Activated T-helper 1 cell treated with Interleukin-2 at 50 U/mL for 16 hours (primary cell): ENCODE results near the gene CENPP.

ENCODE experiments used
- DNase-seq: peaks from one replicate; pipeline ENCODE4 v3.0.0-alpha.2; 2020; ENCODE audit warnings: low read depth

The CENPP gene

DNA sequence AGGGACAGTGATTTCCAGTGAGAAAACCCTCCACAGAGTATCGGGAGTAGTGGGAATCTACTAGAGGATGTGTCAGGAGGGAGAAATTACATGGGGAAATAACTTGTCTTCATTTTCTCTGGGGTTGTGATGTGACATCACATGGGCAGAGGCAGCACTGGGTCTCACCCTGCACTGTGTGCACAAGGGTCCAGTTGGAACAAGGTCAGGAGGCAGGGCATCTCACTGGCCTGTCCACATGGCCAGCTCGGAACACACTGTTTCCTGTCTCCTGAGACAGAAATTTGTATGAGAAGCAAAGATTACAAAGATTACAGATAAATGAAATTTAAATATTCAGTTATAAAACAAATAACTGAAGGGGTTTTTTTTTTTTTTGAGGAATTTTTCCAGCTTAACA lies 272.6 kb downstream of the CENPP start:
- DNase-seq, result no peak

DNA sequence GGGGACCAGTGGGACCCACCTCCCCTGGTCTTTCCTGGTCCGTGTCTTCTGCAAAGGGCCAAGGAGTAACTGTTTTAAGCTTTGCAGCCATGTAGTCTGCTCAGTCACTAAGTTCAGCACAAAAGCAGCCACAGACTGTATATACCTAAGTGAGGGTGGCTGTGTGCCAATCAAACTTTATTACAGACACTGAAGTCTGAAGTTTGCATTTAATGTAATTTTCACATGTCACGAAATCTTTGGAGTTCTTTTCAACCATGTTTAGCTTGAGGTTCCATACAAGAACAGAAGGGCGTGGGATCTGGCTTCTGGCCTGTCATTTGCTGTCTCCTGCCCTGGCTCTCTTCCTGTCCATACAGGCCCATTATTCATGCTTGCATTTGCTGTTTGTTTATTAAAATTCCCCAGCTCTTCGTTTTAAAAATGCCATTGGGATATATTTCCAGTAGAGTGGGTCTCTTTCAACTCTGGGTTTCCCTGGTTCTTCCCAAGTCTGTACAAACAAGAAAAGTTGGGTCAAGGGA lies 274.2 kb downstream of the CENPP start:
- DNase-seq, result no peak

DNA sequence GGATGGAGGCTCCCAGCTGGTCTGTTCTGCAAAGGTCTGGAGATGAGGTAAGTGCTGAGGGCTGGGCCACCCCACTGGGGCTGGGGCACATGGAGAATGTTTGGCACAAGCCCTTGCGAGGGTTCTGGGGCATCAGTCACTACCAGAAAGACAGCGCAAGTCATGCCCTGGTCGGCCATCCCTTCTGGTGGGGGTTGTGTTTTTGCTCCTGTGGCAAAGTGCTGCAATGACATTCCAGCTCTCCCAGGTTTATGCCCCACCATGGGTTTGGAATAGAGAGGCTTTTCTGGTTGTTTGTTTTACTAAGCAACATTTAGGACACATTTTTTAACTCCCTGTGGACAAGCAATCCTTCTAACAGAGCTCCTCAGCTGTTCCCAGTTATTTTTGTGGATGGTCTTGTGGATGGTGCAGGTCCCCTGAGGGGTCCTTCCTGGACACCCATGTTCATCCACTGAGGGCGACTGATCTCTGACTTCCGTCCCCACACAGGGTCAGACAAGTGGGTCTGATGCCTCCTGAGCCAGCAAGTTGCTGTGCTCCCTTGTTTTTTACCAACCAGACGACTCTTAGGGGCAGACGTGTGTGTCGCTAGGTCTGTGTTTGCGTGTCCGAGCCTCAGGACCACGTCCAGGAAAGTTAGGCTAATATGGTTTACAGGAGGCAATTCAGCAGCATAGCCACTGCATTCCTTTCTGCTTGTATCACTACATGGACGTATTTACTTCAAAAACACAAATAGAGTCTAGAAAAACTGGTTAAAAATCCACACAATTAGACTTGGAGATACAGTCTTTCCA lies 274.9 kb downstream of the CENPP start:
- no peak for DNase-seq

GRCh38 chr9:92601451-92601850 lies 275.7 kb downstream of the CENPP start:
- no peak for DNase-seq

DNA sequence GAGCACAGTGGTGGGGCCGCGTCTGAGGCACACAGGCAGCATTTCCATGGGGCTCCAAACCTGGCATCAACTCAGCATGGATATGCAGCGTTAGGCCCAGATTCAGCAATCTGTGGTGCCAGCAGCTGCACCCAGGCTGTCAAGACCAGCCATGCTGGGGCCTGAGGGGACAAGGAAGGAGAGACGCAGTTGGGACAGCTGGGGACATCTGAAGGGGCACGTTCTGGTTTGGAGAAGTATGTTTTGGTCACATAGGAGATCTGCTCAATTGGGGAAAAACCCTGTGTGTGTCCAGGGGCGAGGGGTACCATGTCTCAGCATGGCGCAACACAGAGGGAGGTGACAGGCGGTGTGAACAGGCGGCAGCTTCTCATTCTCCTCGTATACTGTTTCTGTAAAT lies 276.7 kb downstream of the CENPP start:
- no peak for DNase-seq

GRCh38 chr9:92603100-92603499 lies 277.3 kb downstream of the CENPP start:
- DNase-seq, result no peak

GRCh38 chr9:92603990-92604389 lies 278.2 kb downstream of the CENPP start:
- no peak for DNase-seq

GRCh38 chr9:92605224-92605623 lies 279.5 kb downstream of the CENPP start:
- no peak for DNase-seq

DNA sequence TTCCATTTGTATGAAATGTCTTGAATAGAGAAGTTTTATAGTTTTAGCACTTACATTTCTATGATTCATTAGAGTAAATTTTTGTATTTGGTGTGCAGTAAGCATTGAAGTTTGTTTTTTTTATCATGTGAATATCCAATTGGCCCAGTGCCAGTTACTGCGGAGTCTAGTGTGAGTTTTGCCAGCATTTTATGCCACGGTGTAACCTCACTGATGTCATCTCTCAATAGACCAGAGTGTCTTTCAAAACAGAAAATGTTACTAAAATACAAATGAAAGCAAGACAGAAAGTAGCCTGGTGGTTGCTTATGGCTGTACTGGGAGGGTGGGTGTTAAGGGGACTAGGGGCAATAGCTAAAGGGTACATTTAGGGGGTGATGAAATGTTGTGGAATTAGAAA lies 281.3 kb downstream of the CENPP start:
- no peak for DNase-seq

DNA sequence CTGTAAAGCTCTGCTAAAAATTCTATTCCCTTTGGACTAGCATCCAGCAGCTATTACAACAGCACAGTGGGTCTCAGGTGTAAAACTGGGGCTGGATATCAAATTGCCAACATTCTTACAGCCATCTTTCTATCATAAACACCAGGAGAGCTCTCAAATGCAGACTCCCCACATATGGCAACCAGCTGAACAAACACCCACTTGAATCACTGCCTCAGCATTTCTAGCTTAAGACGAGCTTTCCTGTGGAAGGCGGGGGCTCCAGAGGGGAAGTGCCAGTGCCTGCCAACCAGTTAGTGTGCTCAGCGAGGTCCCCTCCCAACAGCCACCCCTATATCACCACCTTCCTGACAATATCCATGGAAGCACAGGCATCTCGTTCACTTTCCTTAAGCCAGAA lies 282.0 kb downstream of the CENPP start:
- no peak for DNase-seq

DNA sequence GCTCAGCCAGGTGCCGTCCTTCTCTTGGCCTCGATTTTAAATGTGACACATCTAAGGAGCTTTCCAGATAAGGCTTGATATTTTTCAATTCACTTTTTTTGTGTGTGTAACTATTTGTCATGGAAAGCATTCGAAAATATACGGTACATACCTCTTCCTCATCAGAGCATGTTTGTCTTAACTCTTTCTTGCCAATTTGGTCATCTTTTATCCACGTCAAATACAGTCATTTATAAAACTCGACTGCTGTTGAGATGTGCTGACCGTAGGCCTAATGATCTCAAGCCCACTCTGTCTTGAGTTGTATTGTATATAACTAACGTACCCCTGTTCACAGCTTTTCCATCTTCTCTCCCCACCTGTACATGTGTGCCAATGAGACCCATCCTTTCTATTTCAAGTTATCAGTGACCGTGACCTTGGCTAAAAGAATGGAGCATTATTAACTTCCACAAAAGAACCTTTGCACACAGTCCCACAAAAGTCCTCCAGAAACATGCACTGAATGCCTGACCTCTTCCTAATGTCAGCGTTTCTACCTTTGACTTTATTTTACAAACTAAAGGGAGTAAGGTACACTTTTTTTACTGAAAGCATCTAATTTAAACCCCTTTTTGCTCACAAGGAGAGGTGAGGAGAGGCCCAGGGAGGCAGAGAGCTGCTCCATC lies 282.6 kb downstream of the CENPP start:
- no peak for DNase-seq

GRCh38 chr9:92608909-92609445 lies 283.2 kb downstream of the CENPP start:
- no peak for DNase-seq

DNA sequence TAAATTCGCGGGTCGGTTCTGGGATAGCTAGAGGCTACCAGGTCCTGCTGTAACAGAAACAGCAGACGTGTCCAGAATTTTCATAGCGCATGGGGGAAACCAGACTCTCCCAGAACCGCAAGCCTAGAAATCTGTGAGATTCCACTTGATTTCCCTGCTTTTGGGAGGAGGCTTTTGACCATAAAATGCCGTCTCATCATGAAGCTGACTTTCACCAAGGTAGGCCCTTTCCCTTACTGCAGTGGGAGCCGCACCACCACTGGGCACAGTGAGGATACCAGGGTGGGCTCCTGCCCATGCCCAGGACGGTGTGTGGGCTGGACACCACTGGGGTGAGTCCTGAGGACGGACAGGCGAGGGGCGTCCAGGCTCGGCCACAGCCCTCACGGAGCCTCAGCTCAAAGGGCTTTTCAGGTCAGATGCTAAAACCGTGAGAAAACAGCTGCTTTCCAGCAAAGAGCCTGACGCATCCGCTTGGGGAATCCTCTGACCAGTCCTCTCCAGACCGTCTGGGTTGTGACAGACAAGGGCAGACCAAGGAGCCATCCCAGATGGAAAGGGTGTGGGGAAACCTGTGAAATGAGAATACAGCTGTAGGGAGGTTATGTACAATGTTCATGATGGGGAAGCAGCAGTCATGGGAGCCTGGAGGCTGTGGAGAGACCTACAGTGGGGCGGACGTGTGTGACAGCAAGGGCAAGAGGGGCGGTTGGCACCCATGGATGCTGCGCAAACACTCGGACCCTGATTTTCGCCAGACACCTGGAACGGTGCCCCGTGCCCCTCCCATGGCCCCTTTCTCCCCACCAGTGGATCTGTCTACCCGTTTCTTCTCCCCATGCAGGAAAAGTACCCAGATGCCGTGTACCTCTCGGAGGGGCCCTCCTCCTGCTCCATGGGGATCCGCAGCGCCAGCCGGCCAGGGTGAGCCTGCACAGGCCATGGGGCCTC lies 285.0 kb downstream of the CENPP start:
- DNase-seq, result no peak

- no peak for DNase-seq
Measured at GRCh38 chr9:92611621-92612285, 286.0 kb downstream of the CENPP start.

DNA sequence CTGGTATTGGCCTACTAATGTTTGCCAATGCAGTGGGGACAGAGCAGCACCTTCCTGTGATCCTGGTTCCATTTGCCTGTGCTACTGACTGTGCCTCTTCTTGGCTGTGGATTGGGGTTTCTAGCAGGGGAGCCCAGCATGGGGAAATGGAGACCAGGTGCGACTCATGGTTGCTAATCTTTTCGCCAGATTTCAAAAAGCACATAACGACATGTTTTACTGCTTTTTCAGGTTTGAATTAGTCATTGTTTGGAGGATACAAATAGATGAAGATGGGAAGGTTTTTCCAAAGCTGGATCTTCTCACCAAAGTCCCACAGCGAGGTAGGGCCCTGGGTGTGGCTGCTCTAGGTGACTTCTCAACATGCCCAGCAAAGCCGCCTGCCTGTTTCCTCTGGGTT lies 286.5 kb downstream of the CENPP start:
- no peak for DNase-seq

GRCh38 chr9:92612816-92613215 lies 287.1 kb downstream of the CENPP start:
- no peak for DNase-seq

DNA sequence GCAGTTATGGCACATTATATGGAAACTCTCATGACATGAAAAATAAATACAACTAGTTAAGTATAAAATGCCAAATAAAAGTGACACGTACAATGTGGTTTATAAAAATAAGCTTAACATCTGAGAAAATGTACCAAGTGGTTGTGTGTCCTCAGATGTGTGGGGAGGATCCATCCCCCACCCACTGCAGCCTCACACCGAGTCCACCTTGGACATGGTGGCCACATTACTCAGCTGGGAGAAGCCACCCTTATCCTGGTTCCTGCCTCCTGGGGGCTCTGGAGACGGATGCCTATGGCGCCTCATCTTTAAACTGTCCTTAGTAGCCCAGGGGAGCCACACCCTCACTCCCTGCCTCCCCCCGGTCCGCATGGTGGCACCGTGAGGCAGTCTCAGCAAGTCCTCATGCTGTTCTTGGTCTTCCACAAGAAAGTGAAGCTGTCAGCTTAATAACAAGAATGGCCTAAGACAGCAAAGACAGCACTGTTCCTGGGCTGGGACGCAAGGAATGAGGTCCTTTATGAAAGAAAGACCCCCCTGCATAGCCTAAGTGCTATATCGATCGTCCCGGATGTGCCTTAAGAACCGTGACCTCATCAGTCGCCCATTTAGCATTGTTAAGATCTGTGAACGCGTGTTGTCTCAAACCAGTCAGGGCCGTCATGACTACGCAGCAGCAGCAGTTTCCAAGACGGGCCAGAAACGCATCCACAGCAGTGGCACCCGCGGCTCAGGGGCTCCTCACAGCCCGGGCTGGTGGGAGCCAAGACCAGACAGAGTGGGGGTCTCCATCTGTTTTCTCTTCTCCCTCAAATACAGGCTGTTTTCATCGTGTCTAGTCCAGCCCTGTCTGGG lies 287.7 kb downstream of the CENPP start:
- DNase-seq, result no peak

DNA sequence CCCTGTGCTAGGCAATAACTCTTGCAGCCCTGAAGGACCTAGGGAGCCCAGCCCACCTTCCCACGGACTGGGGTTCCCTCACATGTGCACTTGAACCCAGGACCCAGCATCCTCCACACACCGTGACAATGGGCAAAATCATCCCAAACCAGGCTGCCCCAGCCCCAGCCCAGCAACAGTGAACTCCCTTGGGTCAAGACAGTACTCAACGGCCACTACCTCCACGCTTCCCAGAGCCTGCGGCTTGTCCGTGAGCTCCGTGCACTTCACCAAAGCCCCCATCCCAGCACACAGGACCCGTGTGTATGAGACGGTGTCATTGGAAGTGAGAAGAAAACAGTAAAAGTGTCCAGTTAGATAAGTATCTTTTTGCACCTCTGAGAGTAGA lies 288.4 kb downstream of the CENPP start:
- no peak for DNase-seq

DNA sequence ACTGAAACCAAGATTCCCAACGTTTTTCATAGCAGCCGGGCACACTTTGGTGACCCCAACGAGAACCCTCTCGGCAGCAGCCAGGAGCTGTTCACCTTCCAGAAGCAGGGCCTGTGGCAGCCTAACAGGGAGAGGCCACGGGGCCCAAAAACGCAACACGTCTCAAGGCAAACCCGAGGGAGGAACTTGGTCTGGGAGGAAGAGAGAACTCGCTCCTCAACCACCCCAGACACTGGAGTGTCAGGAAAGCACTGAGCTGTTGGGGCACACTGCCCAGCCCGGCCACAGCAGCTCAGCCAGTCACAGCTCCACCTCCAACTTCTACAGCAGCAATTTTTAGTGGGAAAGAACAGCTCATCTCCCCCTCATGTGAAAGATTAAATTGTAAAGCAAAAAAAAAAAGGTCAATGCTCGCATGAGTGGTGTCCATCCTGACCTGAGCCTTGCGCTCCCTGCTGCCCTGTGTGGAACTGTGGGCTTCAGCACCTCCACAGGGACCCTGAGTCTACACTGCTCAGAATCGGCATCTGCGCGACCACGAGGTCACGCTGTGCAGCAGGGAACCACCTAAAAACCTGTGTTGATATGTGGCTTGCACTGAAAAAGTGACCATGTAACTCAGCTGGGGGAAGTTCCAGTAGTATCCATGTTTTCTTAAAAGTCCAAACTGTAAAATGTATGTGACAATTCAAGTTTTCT lies 289.2 kb downstream of the CENPP start:
- DNase-seq, result no peak

DNA sequence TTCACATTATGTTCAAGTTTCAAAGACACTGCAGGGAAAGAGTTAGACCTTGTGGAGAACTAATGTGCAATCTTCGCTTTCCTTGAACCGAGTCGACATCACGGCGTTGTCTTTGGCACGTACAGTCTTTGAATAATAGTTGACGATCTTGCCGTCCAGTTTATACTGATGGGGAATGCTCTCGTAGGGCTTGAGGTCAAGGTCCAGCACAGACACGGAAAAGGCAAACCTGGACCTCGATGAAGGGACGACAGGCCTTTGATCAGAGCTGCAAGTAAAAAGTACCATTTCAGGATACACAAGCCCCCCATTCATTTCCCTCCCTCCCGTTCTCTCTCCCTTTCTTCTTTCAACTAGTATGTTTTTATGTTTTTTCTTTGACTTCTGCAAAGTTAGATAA lies 290.0 kb downstream of the CENPP start:
- no peak for DNase-seq
